Right cardiac atrium (tissue), 5 donors: Measurements from ENCODE around the gene RAX2. TPM values are rescaled to one million over a fixed set of nuclear protein-coding genes. Genes with fewer than 3 reads are reported as not detected.

Source experiments
- ATAC-seq, 2 donors: fragments of 200-7000 bp; cut with Tn5 transposase; one replicate each; pipeline versions ENCODE4 v1.8.0 to v1.9.1; 2020; ENCODE audit warnings: moderate library complexity in 2 of 2, mild to moderate bottlenecking in 1 of 2
- DNase-seq, 3 donors: peaks; one replicate each; pipeline ENCODE4 v3.0.0-alpha.2; 2020
- H3K27ac ChIP-seq: one replicate; pipeline ENCODE4 v1.5.1; 2013; ENCODE audit warnings: mild to moderate bottlenecking, low read length, control low read depth, moderate library complexity
- H3K27me3 ChIP-seq: one replicate; pipeline ENCODE4 v1.6.1; 2013; ENCODE audit not compliant: control insufficient read depth, insufficient read depth
- H3K4me1 ChIP-seq: one replicate; pipeline ENCODE4 v1.6.1; 2013; ENCODE audit warnings: low read length; ENCODE audit not compliant: control insufficient read depth, insufficient read depth
- H3K4me3 ChIP-seq: one replicate; pipeline ENCODE4 v1.5.1; 2013; ENCODE audit warnings: low read length, control low read depth
- H3K9me3 ChIP-seq: one replicate; pipeline ENCODE4 v1.6.1; 2013; ENCODE audit warnings: low read length; ENCODE audit not compliant: control insufficient read depth
- WGBS: extraction: QIAGEN DNeasy Blood & Tissue Kit; methylation state at CpG from one replicate; pipeline ENCODE4 v1.1.7; 2013; 5-methylcytosine and 5-hydroxymethylcytosine counted together
- intact Hi-C, 4 donors: fragments of 100-400 bp; cut with DNase I; formaldehyde crosslinking; loops; one replicate each; pipeline versions ENCODE4 v1.11.0 to v1.14.0; 2022 to 2023
- polyA plus RNA-seq: library from polyadenylated mRNA; stranded (reverse); fragments of 200-250 nt; gene quantifications from one replicate; pipeline ENCODE4 v1.2.3, GENCODE V29; 2013
- total RNA-seq, 4 donors: library from RNA; stranded (reverse); fragmentation: NEBNext Ultra II Directional; extraction: Animal tissue kit (Norgen Biotek cat#: 25700); gene quantifications; one replicate each; pipeline ENCODE4 v1.2.1, GENCODE V29; 2021
- donor health status: healthy with polysubstance abuse.
- donor health status: DM: no; HTN: yes; CAD: no.
- donor health status: DM: no; HTN: no; CAD: no.
- donor health status: DM: no; HTN: yes; CAD: no; lungs with severe emphysema.
- donor health status: DM: yes; HTN: yes; CAD: no.

Gene RAX2
- total and polyA plus RNA-seq, 5 donors, result not detected

DNA sequence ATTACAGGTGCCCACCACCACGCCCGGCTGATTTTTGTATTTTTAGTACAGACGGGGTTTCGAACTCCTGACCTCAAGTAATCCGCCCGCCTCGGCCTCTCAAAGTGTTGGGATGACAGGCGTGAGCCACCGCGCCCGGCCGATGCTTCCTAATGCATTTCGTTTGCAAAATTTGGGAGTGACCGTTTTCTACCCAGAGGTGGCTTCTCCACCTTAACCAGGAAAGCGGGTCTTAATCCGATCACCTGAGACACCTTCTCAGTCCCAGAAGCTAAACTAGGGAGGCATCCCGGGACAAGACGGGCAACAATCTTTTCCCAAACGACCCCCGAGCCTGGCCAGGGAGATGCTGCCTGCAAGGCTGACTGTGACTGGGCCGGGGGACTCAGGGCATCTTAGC, 29.0 kb upstream of the RAX2 start:
- ATAC-seq, result no peak
- H3K4me1 ChIP-seq, result no peaks in the 10 kb centered on the region
- intact Hi-C loops, result no loop called here
- no peaks in the 10 kb centered on the region for H3K27me3 ChIP-seq
- no peak overlapping the region for H3K27ac ChIP-seq
- WGBS, result 35% methylated on average over 21 of the region's 21 CpGs
- H3K4me3 ChIP-seq, result no peak overlapping the region
- DNase-seq, result no peak
- no peaks in the 10 kb centered on the region for H3K9me3 ChIP-seq

DNA sequence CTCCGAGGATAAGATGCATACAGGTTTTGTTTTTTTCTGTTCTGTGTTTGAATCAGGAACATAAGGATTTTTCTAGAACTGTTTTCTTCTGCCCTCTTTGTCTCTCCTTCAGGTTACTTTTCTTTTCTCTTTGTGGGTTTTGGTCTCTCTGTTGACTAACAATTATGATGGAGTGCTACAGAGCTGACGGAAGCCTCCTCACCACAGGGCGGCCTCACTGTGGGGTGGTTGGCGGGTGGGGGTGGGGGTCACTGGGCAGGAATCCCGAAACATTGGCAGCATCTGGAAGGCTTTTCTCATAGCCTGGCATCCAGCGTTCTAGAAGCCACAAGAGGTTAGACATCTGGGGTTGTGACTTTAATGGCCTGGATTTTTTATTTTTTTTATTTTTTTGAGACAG, 26.1 kb upstream of the RAX2 start:
- Histone ChIP-seq H3K4me1 (no peaks in the 10 kb centered on the region), H3K27me3 (no peaks in the 10 kb centered on the region), H3K27ac (no peak overlapping the region), H3K4me3 (no peak overlapping the region), H3K9me3 (no peaks in the 10 kb centered on the region)
- WGBS, result 69% methylated on average over 6 of the region's 6 CpGs
- intact Hi-C loops, result no loop called here
- ATAC-seq, result no peak
- peak in 1 of 3 donors; percentile 12 for DNase-seq

DNA sequence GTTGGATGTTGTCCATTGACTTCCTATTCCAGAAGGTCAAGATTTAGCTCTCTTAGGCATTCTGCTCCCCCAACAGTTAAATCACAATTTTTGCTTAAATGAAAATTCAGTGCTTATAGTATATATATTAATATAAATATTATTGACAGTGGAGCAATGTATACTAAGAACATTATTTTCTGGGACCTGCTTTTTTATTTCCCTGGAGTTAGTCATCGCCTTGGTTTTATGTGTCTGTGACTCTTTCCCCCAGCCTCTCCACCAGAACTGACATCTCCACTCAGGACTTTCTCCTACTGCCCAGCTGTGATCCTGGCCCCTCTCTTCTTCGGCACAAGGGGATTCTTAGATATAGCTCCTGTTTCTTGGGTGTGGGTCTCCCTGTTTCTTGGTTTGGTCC, 24.3 kb upstream of the RAX2 start:
- intact Hi-C loops, result no loop called here
- Histone ChIP-seq H3K4me1 (no peaks in the 10 kb centered on the region), H3K4me3 (no peak overlapping the region), H3K27ac (no peak overlapping the region), H3K27me3 (no peaks in the 10 kb centered on the region), H3K9me3 (no peaks in the 10 kb centered on the region)
- ATAC-seq, result no peak
- WGBS, result 93% methylated on average over 2 of the region's 2 CpGs
- no peak for DNase-seq

DNA sequence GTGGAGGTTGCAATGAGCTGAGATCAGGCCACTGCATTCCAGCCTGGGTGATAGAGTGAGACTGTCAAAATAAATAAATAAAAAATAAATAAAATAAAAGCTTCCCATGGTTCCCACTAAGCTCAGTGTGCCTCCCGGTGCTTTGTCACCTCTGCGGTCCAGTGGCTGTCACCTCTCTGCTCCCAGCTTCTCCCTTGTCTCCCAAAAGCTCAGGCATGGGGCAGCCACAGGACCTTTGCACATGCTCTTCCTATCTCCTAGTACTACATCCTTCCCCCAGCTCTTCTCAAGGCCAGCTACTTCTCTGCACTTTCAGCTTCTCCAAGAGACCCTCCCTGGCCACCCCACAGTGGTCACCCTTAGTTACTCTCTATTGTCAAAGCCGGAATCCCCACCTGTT, 21.8 kb upstream of the RAX2 start:
- Histone ChIP-seq H3K4me3 (no peak overlapping the region), H3K9me3 (no peaks in the 10 kb centered on the region), H3K27ac (no peak overlapping the region), H3K4me1 (no peaks in the 10 kb centered on the region), H3K27me3 (no peaks in the 10 kb centered on the region)
- WGBS, result 96% methylated on average over 3 of the region's 3 CpGs
- intact Hi-C loops, result no loop called here
- DNase-seq (peak in 1 of 3 donors; percentile 0), ATAC-seq (no peak)

DNA sequence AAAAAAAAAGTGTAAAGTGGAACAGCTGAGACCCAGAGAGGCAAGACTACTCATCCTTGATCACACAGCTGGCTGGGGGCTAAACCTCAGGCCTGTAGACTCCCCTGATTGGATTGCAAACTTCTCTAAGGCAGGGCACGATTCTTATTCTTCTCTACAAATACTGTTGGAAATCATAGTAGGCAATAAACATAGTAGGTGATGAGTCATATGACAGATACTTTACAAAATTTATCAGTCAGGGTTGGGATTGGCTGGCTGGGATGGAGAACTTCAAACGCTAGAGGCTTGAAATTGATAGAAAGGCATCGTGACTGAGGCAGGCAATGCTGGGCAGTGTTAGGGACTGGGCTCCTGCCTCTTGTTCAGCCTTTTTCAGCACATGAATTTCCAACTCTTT, 20.1 kb upstream of the RAX2 start:
- Histone ChIP-seq H3K9me3 (no peaks in the 10 kb centered on the region), H3K4me1 (no peaks in the 10 kb centered on the region), H3K27ac (no peak overlapping the region), H3K27me3 (no peaks in the 10 kb centered on the region), H3K4me3 (no peak overlapping the region)
- DNase-seq (peak in 1 of 3 donors; percentile 9), ATAC-seq (no peak)
- intact Hi-C loops, result no loop called here
- WGBS, result 73% methylated on average over 3 of the region's 3 CpGs

DNA sequence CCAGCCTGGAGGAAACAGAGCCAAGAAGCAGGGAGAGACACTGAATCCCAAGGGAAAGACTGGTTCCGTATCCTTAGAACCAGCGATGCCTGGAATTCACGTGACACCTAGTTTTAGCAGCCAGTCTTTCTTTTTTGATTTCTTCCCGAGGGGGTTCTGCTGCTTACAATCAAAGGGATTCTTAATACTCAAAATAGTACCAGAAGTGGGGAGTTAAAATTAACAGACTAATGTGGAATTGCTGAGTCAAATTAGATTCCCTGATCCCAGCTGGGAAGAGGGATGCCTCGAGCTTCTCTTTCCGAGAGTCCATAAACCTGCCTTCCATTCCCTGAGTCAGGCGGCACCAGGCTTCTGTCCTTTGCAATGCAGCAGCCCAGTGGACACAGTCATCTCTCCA, 18.9 kb upstream of the RAX2 start:
- no peak overlapping the region for H3K27ac ChIP-seq
- H3K9me3 ChIP-seq, result no peaks in the 10 kb centered on the region
- H3K27me3 ChIP-seq, result no peaks in the 10 kb centered on the region
- peak in 1 of 3 donors; percentile 1 for DNase-seq
- no peaks in the 10 kb centered on the region for H3K4me1 ChIP-seq
- no peak overlapping the region for H3K4me3 ChIP-seq
- no peak for ATAC-seq
- intact Hi-C loops, result no loop called here
- 82% methylated on average over 7 of the region's 7 CpGs for WGBS

DNA sequence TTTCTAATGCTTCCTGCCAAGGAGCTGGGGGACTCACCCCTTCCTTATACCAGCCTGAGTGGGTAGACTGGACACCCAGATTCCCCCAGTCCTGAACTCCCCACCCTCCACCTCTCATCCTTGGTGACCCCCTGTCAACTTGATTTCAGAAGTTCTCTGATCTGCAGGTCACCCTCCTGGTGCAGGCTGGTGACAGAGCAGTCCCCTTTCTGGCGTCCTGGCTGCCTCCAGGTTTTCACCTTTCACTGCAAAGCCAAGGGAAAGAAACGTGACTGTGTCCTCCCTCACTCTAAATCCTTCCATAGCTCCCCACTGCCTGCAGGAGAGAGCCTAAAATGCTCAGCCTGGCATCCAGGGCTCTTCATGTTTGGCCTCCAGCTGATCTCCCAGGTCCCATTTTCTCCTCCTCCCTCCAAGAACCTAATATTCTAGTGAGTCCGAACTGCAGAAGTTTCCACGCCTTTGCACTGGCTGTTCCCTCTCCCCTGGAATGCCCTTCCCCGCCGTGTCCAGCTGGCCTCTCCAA, 18.2 kb upstream of the RAX2 start:
- 61% methylated on average over 6 of the region's 6 CpGs for WGBS
- H3K4me1 ChIP-seq, result no peaks in the 10 kb centered on the region
- intact Hi-C loops, result no loop called here
- no peak overlapping the region for H3K27ac ChIP-seq
- no peaks in the 10 kb centered on the region for H3K27me3 ChIP-seq
- H3K4me3 ChIP-seq, result no peak overlapping the region
- no peaks in the 10 kb centered on the region for H3K9me3 ChIP-seq
- DNase-seq (peak in 1 of 3 donors; percentile 9), ATAC-seq (no peak)

DNA sequence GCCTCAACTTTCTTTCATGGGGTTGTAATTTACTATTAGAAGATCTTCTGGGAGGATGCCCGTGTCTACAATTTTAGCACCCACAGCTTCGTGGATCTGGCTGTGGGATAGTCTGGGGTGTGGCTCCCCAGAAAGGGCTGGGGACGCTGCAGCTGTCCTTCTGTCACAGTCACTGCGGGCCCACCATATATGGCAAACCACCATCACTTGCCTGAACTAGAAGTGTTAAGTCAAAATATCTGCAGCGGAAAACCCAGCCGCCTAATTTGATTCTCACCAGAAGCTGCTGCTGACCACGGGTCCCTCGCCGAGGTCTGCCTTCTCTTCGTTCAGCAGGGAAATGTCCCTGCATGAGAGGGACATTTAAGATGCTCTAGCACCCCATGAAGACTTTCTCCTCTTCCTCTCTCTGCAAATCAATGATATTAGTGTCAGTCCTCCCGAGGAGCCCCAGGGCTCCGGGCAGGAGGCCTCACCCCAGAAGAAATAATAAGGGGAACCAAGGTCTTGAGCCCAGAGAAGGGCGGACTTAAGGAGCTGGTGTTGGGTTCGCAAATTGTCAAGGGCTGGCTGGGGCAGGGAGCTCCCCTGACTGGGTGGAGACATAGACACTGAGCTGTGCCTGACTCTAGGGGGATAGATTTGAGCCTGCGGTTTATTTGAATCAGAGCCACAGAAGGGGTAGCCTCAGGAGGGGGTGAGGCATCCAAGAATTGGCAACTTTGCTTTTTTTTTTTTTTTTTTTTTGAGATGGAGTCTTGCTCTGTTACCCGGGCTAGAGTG, 17.2 kb upstream of the RAX2 start:
- intact Hi-C loops, result no loop called here
- Histone ChIP-seq H3K4me3 (no peak overlapping the region), H3K9me3 (no peaks in the 10 kb centered on the region), H3K27me3 (no peaks in the 10 kb centered on the region), H3K27ac (no peak overlapping the region), H3K4me1 (no peaks in the 10 kb centered on the region)
- ATAC-seq, result no peak
- WGBS, result 47% methylated on average over 15 of the region's 16 CpGs
- peak in 1 of 3 donors; percentile 31 for DNase-seq

DNA sequence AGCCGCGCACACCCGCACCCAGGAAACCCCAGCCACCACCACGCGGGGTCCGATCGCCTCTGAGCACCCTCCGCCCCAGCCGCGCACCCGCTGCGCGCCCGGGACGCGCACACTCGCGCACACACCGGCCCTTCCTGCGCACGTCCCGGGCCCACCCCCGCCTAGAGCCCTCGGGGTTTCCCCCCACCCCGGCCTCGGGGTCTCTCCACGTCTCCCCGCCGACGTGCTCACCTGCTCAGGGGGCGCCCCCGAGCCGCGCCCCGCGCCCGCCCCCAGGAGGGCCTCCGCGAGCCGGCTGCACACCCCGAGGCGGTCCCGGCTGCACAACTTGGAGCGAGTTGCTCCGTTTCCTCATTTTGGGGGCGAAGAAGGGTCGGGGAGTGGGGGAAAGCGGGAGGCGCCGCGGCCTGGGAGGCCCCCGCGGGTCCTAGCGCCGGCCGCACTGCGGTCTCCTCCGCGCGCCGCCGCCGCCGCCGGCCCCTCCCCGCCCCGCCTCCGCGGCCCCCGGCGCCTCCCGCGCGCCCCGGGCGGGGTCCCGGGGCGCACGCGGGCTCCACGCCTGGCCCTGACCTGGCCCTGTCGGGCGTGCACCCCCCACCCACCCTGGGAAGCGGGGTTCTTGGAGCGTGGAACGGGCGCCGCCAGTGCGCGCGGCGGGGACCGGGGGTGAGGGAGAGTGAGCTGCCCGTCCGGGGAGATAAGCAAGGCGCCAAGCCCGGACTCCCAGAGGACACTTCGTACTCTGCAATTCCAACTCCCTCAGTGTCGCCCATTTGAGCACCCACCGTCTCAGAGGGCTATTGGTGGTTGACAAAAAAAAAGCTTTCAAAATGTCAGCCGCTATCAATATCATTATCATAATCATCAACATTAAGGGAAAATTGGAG, 14.2 kb upstream of the RAX2 start, which contains the start of gene MATK:
Gene MATK (minus strand): TSS at position 444 of the 887 bp plus-strand sequence. CDS start 1,246 bp downstream, outside the sequence.
- peak within 1 kb of the TSS; percentile 36 for H3K4me3 ChIP-seq
- H3K4me1 ChIP-seq, result no peaks in the 10 kb centered on the region
- ATAC-seq, result peak in 1 of 2 donors; percentile 24
- DNase-seq, result peak in 1 of 3 donors; percentile 44
- 3% methylated on average over 101 of the region's 101 CpGs for WGBS
- H3K27ac ChIP-seq, result no peak within 1 kb of the TSS
- H3K27me3 ChIP-seq, result no peaks in the 10 kb centered on the region
- peaks cover 10% of the 10 kb centered on the region for H3K9me3 ChIP-seq
- intact Hi-C loops, result no loop called here

DNA sequence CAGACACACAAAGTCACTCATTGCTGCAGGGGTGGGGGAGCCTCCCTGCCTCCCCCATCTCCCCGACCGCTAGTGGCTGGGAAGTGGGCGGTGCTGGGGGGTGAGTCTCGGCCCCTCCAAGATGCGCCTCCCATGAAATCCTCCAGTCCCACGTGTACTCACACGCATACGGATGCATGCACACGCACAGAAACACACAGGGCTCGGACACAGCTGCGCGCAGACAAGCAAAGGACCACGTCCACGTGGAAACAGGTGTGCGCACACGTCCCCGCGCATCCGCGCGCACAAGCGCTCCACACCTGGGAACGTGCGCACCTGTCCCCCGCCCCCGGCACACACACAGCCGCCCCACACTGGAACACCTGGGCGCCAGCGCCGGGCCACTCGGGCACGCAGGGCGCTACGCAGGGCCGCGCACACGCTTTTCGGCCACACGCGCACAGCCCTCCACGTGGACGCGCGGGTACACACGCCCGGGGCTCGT, 13.5 kb upstream of the RAX2 start:
- 2% methylated on average over 47 of the region's 47 CpGs for WGBS
- intact Hi-C loops, result no loop called here
- no peak overlapping the region for H3K27ac ChIP-seq
- ATAC-seq (no peak), DNase-seq (no peak)
- H3K9me3 ChIP-seq, result peaks cover 10% of the 10 kb centered on the region
- no peaks in the 10 kb centered on the region for H3K4me1 ChIP-seq
- peak overlapping the region; percentile 36 for H3K4me3 ChIP-seq
- no peaks in the 10 kb centered on the region for H3K27me3 ChIP-seq
